Prostate gland (tissue), 2 donors: ENCODE measurements around the gene SUCLG2. TPM values are rescaled to one million over a fixed set of nuclear protein-coding genes. Genes with fewer than 3 reads are reported as not detected.
"Not testable (repeated sequence)": the region's sequence is repeated elsewhere in the genome, so short reads cannot be mapped to it uniquely, and the experiment has no call there.

Experiments
- DNase-seq: peaks from one replicate; pipeline ENCODE4 v3.0.0-alpha.2; 2019; ENCODE audit warnings: low spot score
- H3K27ac ChIP-seq, 2 donors: fragments of 200-600 bp; sonication (generic); 2 replicates each; pipeline ENCODE4 v1.5.1; 2017 to 2019
- H3K27me3 ChIP-seq: fragments of 200-600 bp; sonication (generic); replicated peaks from 2 replicates; pipeline ENCODE4 v1.5.1; 2019; ENCODE audit not compliant: insufficient read depth
- H3K36me3 ChIP-seq, 2 donors: fragments of 200-600 bp; sonication (generic); 1 replicate in 1 of 2; 2 replicates in 1 of 2; pipeline versions ENCODE4 v1.5.1 to v1.8.1; 2017 to 2019
- H3K4me1 ChIP-seq: fragments of 200-600 bp; sonication (generic); replicated peaks from 2 replicates; pipeline ENCODE4 v1.5.1; 2019
- H3K4me3 ChIP-seq, 2 donors: fragments of 200-600 bp; sonication (generic); 2 replicates each; pipeline ENCODE4 v1.5.1; 2017 to 2019
- H3K9me3 ChIP-seq: fragments of 200-600 bp; sonication (generic); 2 replicates; pipeline ENCODE4 v1.5.1; 2017
- CTCF ChIP-seq, 4 experiments: fragments of 200-600 bp in 2 of 4; fragments of 450-650 bp in 2 of 4; sonication (generic) in 2 of 4; IDR thresholded peaks; 1 replicate in 3 of 4; 2 replicates in 1 of 4; pipeline ENCODE4 v1.5.1; 2016 to 2019; ENCODE audit warnings: antibody characterized with exemption in 4 of 4, mild to moderate bottlenecking in 2 of 4, moderate library complexity in 2 of 4
- POLR2A ChIP-seq: fragments of 450-650 bp; IDR thresholded peaks from one replicate; pipeline ENCODE4 v1.6.1; 2016; ENCODE audit warnings: antibody characterized with exemption, mild to moderate bottlenecking
- POLR2AphosphoS5 ChIP-seq: sonication (generic); formaldehyde crosslinking; IDR thresholded peaks from one replicate; pipeline ENCODE4 v1.6.1; 2017; ENCODE audit warnings: antibody characterized with exemption
- WGBS: methylation state at CpG from one replicate; pipeline ENCODE4 v1.1.5; 2018; 5-methylcytosine and 5-hydroxymethylcytosine counted together
- intact Hi-C: fragments of 100-400 bp; cut with DNase I; formaldehyde crosslinking; loops from one replicate; pipeline ENCODE4 v1.14.2; 2022
- total RNA-seq, 2 donors: library from RNA; depleted of rRNA; stranded (reverse); fragments of >200 nt; gene quantifications; one replicate each; pipeline ENCODE4 v1.1.0, GENCODE V29; 2016

Gene SUCLG2
- total RNA-seq, 2 donors from 2014 or later, result 33.2 to 65.4 TPM

- intact Hi-C loops, result no loop called here
- WGBS, result 96% methylated on average over 3 of the region's 3 CpGs
- Histone ChIP-seq H3K4me1 (no peaks in the 10 kb centered on the region), H3K27ac (no peak overlapping the region), H3K4me3 (no peak overlapping the region), H3K27me3 (no peaks in the 10 kb centered on the region), H3K9me3 (no peaks in the 10 kb centered on the region), H3K36me3 (no peaks in the 10 kb centered on the region)
- TF ChIP-seq CTCF (IDR thresholded peaks at IDR 0.05) (no peak), POLR2A (no peak), POLR2AphosphoS5 (no peak)
- DNase-seq, result no peak
These were observed 59.0 kb downstream of the SUCLG2 start for GRCh38 chr3:67595424-67595823.

- no peak overlapping the region for H3K27ac ChIP-seq
- no peaks in the 10 kb centered on the region for H3K9me3 ChIP-seq
- 84% methylated on average over 4 of the region's 4 CpGs for WGBS
- intact Hi-C loops, result no loop called here
- TF ChIP-seq POLR2AphosphoS5 (no peak), POLR2A (no peak), CTCF (IDR thresholded peaks at IDR 0.05) (no peak)
- H3K4me3 ChIP-seq, result no peak overlapping the region
- DNase-seq, result no peak
- H3K4me1 ChIP-seq, result no peaks in the 10 kb centered on the region
- no peaks in the 10 kb centered on the region for H3K27me3 ChIP-seq
- no peaks in the 10 kb centered on the region for H3K36me3 ChIP-seq
These were observed 60.6 kb downstream of the SUCLG2 start for GRCh38 chr3:67593761-67594234.

- TF ChIP-seq POLR2AphosphoS5, result no peak
- TF ChIP-seq CTCF (IDR thresholded peaks at IDR 0.05), result no peak
- TF ChIP-seq POLR2A, result no peak
- intact Hi-C loops, result no loop called here
These were observed 62.4 kb downstream of the SUCLG2 start for GRCh38 chr3:67592057-67592456.

GRCh38 chr3:67587811-67588210 is 66.6 kb downstream of the SUCLG2 start:
- Histone ChIP-seq H3K36me3 (no peaks in the 10 kb centered on the region), H3K4me1 (no peaks in the 10 kb centered on the region), H3K9me3 (no peaks in the 10 kb centered on the region), H3K27me3 (no peaks in the 10 kb centered on the region), H3K27ac (no peak overlapping the region), H3K4me3 (no peak overlapping the region)
- intact Hi-C loops, result no loop called here
- TF ChIP-seq CTCF (IDR thresholded peaks at IDR 0.05) (no peak), POLR2AphosphoS5 (no peak), POLR2A (no peak)
- no peak for DNase-seq

More at GRCh38 chr3:67592057-67592456, 62.4 kb downstream of the SUCLG2 start:
- DNase-seq, result no peak
- Histone ChIP-seq H3K4me3 (no peak overlapping the region), H3K27me3 (no peaks in the 10 kb centered on the region), H3K27ac (no peak overlapping the region), H3K4me1 (no peaks in the 10 kb centered on the region), H3K36me3 (no peaks in the 10 kb centered on the region), H3K9me3 (no peaks in the 10 kb centered on the region)

GRCh38 chr3:67587301-67587700 is 67.1 kb downstream of the SUCLG2 start:
- Histone ChIP-seq H3K27ac (no peak overlapping the region), H3K36me3 (no peaks in the 10 kb centered on the region), H3K4me1 (no peaks in the 10 kb centered on the region), H3K4me3 (no peak overlapping the region), H3K27me3 (no peaks in the 10 kb centered on the region), H3K9me3 (no peaks in the 10 kb centered on the region)
- no peak for DNase-seq
- WGBS, result 77% methylated on average over 4 of the region's 4 CpGs
- TF ChIP-seq CTCF (IDR thresholded peaks at IDR 0.05), result no peak
- TF ChIP-seq POLR2A, result no peak
- no peak for TF ChIP-seq POLR2AphosphoS5
- intact Hi-C loops, result no loop called here

- H3K27ac ChIP-seq, H3K4me1 ChIP-seq, DNase-seq, H3K36me3 ChIP-seq, H3K9me3 ChIP-seq, H3K27me3 ChIP-seq, intact Hi-C loops, H3K4me3 ChIP-seq: not testable (repeated sequence)
- 93% methylated on average over 3 of the region's 3 CpGs for WGBS
These were observed 69.8 kb downstream of the SUCLG2 start for GRCh38 chr3:67584608-67585007.
